Stimulated activated CD8-positive, alpha-beta memory T cell treated with anti-CD3 and anti-CD28 coated beads, Interleukin-2, amount 100 ng/mL, for 1 hour (primary cell): Measurements from ENCODE around the gene VAPA.

Experiments
- DNase-seq, 2 donors: peaks; one replicate each; pipeline ENCODE4 v3.0.0-alpha.2; 2020; ENCODE audit warnings: low read depth in 2 of 2

Gene VAPA

DNA sequence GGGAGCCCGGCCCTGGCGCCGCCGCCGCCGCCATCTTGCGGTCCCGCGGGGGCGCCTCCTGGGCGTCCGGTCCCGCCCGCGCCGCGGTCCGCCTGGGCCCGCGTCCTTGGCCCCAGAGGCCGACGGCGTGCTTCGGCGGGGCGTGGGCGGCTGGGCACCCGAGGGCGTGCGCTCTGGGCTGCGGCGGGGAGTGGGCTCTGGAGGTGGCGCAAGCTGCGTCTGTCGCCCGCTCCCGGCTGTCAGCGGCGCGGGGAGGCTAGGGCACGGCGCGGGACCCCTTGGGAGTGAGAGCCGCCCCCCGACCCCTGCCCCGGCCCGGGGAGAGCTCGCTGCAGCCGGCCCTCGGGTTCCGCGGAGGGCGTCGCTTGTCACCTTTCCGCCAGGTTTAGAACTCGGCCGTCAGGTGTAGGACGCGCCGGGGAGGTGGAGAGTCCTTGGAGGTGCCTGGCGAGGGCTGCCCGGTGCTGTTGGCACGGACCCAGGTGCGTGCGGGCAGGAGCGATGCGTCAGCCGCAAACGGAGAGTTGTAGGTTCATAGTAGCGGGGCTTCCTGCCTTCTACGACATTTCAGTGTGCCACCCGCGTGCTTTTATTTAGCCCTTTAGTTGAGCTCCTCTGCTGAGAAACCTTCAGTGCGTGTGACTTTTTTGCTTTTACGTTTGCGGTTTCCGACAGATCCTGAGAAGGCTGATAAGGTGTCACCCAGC lies 921 bp downstream of the VAPA start:
- DNase-seq = peak; percentile 42 to 61

DNA sequence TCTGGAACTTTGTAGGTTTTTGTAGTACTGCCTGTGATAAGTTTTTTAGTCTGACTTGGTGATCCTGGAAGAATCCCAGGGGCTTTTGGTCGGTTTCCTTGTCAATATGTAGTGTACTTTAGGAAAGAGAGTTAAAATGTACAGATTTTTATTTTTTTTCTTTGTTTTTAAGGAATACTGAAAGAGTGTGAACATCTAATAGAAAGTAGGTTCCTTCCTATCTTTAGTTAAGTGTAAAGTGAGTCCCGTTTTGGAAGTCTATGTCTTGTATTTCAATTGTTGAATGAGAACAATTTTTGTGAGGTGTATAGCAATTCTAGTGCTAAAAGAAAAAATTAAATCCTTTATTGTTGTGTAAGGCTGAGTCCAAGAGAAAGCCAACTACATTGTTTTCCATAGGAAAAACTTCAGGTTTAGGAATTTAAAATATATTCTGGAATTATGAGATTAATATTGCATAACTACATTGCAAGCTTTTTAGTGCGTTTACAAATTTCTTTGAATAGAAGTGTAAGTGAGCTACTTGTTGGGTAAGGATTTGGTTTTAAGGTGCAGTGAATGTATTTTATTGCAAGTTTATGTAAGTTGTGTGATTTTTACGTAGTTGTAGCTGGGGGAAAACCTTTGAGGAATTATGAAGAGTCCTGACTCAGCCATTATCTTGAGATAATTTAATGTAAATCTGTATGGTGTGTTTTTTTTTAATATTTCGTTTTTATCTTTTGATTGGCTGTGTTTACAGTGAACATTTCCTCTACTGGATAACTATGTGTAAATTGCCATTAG lies 1.7 kb downstream of the VAPA start:
- no peak for DNase-seq

DNA sequence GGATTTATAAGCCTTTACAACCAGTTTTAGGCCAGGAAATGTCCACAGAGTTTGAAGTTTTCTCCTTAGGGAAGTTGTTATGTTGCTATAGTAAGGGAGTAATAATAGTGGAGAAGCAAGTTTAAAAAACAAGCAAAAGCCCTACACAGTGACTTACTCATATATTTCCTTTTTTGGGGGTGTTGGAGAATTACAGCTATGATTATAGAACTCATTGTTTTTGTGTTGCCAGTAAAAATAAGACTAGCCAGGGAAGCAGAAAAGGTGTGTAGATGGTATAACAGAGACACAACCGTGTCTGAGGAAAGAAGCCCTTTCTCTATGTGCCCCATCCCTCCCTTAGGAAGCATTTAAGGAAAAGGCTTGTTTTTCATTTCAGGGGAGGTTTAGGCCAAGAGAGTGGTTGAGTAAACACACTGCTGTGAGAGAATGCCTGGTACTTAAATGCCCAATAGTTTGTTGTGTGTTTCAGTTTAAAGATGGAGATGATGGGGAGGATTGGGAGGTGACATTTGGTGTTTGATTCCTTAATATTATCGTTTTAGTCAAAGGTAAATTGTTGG lies 2.3 kb downstream of the VAPA start:
- DNase-seq = no peak

DNA sequence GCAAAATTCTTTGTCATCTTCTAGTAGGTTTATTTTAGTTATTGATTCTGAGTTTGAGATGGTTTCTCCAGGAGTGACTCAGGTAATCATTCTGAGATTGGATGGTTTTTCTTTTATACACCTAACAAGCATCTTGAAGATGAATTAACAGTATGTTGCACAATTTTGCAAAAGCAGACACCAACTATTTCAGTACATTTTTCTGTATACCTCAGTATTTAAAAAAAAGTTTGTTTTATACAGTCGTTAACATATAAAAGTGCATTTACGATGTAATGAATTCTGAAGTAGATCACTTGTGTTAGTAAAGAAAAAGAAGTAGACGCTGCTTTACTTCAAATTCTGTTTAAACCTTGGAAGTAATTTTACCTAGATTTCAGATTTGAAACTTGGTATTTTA lies 3.0 kb downstream of the VAPA start:
- DNase-seq = no peak

DNA sequence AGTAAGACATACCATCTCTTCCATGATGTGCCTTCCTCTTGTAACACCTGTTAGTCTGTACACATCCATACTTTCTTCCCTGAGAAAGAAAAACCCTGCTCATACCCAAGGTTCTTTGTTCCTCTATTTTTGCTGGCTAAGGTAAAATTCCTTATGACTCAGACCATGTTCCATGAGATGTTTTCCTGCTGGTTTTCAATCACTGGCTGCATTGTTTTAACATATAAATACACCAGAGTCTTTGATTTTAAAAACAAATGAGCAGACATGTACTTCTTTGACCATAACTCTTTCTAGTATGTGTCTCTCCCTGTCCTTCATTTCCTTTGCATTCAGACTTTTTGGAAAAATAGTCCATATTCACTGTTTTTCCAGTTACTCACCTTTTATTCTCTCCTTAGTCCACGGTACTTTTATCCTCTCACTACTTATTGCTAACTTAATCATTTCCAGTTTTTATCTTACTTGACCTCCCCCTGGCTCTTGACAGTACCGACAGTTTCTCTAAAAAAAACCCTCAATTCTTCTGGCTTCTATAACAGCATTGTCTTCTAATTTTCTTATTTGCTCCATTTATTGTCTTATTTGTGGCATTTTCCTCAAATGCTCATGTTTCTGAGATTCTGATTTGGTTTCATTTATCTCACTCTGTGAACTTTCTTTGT lies 4.3 kb downstream of the VAPA start:
- DNase-seq = no peak

DNA sequence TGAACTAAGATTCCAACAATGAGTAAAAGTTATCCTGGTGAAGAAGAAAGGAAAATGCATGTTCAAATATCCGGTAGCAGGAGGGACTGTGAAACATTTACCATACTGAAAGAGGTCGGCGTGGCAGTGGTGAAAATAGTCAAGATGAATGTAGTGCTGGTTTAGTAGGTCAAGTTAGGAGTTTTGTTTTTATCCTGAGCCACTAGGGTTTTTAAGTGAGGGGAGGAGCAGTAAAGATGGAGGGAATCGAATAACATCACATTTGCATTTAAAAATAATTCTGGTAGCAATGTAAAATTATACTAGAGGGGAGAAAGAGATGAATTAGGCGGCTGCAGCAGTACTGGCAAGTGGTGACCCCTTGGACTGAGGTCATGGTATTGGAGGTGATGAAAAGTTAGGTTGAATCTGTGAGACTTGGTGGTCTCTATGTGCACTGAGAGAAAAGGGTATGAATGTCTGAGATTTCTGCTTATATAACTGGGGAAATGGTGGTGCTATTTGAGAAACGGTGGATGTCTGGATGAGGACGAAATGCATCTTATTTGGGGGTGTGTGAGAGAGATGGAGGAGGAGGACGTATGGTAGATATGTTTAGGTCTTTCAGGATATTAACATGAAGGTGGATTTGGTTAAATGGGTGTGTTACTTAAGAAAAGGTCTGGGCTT lies 5.9 kb downstream of the VAPA start:
- no peak for DNase-seq

DNA sequence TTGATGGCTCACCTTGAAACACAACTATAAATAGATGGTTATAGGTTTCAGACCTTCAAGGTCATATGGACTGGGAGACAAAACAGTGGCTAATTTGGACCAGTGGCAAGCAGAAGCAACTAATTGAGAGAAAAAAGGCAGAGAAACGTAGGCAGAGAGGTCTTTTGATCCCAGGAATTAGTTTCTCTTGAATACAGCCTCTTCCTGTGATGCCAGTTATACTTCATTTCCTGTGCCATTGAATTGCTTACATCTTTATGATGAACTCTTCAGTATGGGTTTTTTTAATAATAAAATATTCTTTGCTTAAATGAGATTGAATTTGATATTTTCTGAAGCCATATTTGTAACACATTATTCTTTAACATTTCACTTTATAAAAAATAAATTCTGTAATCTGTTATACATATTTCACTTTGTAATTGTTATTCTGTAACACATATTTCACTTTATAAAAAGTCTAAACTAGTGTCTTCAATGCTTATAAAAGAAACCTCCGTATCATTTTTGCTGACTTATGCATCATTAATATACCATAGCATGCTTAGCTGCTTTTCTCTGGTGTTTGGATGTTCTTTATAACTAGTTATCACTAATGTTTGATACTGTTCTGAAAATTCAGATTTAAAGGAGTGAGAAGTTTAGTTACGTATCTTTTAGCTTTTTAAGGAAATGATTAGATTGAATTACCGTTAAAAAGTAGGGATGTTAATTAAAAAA lies 8.9 kb downstream of the VAPA start:
- DNase-seq = no peak

DNA sequence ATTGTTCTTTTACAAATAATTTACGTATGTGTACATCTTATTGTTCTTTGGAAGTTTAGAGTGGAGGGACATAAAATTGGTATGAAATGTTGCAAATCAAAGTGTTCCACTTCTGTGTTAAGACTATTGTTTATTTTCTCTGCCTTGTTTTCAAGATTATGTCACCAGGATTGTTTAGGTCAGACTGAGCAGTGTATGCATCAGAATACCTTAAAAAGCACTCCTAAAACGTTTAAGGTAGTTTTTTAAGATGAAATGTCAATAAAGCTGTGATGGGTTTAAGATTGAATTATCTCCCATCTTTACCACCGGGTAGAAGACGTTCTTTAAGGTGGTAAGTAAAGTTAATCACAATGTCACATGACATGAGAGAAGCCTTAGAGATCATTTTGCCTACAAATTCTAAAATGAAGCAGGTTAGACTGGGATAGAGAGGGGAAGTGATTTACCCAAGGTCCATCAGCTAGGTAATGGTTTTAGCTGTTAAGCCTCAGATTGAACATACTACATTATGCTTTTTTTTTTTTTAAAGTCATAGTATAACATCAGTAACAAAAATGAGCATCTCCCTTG lies 10.6 kb downstream of the VAPA start:
- DNase-seq = no peak

DNA sequence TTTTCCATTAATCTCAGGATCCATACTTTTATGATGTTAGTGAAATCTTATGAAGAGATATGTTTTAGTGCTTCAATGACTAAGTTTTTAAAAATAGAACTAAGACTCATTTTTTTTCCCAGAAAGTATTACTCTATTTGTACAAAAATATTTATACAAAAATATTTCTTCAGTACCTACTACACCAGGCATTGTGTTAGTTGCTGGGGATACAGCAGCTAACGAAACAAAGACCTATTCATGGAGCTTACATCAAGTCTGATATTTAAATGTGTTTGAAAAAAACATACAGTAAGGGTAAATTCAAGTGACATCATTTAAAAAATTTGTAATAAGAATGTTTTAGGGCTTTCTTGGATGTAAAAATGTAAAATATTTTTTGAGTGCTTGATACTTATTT lies 11.6 kb downstream of the VAPA start:
- DNase-seq = no peak

DNA sequence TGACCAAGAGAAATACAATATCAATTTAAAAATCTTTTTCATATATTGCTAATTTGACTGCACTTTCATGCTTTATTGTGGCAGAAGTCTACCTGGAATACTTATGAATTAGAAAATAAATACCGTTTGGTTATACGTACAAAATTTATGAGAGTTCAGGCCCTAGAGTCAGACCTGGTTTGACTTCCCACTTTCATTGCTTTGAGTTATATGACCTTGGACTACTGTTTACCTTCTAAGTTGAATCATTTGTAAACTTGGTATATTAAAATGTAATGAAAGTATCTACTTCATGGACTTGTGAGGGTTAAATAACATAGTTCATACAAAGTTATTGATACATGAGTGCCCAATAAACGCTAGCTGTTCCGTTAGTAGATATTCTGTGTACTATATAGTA lies 12.0 kb downstream of the VAPA start:
- no peak for DNase-seq

DNA sequence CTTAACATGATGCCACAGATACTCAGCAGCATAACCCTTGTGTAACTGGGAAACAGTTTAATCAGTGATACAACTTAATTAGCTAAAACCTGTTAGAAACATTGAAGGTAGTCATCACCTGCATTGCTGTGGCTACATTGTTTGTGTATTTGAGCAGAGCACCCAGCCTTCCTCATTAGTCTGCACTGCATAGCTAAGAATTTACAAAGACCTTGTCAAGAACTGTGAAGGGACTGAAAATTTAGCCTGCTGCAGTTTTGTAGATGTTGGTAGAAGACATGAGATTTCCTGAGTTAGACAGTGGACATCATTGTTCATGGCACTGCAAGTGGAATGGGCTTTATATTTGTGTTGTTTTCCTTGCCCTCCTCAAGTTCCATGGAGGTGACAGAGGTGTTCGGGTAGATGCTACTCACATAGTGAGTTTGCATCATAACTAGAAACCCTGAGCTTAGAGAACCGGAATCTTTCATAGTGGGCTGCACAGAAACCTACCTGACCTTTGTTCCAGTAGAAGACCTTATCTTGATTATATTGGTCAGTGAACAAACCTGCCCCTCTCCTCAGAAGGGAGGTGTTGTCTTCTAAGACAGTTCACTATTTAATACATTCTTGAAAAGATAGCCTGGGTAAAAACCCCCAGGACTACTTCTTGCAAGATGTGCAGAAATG lies 12.5 kb downstream of the VAPA start:
- DNase-seq = no peak

DNA sequence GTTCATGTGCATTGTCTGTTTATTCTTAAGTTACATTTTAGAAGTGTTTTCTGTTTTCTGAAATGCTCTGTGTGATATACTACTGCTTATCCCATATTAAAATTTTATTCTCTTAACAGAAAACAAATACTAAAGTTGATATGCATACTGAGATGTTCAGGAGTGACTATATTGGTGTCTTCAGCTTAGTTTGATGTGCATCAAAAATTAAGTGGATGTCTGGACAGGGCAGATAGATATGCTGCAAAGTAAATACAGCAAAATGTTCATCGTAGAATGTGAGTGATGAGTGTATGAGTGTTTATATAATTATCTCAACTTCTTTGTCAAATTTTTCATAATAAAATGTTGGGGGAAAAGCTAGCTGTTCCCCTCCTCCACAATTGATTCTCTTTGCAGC lies 13.2 kb downstream of the VAPA start:
- DNase-seq = no peak

DNA sequence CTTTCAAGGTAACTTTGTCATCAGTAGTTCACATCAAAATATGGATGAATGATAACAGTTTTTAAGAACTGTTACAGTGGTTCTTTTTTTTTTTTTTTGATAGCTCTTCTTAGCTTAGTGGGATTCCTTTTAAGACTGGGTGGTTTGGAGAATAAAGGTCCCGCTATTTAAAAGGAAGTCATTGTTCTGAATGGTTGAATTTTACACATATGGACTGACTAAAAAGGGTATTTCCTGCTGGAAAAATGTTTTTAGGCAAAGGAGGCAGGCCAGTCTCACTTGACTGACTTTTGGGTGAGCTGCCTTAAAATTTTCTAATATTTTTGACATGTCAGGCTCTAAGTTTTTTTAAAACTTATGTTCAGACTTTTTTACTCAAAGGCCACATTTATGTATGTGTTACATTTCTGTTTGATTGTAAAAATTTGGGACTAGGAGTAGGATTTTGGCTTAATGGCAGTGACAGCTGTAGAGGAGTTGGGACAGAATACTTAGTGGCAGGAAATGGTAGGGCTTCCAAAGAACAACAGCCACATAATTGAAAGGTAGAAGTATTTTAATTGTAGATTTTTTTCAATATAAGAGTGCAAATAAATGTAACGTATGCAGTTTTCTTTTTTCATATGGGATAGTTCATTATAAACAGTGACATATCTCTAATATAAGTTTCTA lies 13.7 kb downstream of the VAPA start:
- DNase-seq = no peak

DNA sequence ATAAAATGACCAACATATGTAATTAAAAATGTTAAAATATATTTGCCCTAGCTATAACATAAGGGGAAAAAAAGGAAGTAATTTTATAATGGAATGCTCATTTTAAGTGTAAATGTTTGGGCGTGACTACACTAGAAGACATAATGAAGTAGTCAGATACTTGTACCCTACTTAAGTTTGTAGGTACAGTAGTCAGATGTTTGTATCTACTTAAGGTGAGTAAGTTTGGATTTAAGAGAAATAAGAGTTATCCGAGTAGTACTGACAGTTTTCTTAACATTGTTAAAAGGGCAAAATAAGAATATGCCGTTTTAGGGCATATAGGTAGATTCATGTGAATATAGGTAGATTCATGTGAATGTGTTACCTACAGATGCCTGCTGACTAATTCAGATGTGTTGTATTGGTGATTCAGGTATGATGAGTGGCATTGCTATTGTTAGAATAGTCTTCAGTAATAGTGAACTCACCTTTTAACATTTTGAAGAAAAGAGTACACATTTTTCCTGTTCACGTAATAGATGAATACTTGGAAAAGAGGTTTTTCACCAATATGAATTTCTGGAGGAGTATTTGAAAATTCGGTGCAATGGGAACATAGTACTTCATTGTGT lies 14.9 kb downstream of the VAPA start:
- no peak for DNase-seq

DNA sequence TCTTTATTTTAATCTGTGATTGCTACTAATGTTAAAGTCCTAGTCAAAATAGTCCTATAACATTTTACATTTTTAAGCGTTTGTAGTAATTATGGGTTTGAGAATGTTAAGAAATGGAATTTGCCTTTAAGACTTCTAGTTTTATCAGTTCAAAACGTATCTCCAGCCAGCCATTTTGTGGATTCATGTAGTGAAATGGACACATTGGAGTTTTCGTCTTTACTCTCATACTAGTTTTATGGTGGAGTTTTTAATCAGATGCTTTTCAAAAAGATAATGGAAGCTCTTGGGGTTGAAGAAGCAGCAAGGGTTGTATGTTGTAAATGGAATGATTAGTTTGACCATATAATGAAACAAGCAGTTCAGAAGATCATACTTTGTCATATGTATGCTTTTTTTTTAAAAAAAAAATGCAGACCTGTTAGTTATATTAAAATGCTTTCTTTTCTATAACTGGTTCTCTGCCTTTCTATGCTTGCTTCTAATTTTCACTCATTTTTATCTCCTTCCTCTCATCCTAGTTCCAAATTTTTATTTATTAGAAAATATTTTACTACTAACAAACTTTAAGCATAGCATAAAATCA lies 16.6 kb downstream of the VAPA start:
- no peak for DNase-seq

DNA sequence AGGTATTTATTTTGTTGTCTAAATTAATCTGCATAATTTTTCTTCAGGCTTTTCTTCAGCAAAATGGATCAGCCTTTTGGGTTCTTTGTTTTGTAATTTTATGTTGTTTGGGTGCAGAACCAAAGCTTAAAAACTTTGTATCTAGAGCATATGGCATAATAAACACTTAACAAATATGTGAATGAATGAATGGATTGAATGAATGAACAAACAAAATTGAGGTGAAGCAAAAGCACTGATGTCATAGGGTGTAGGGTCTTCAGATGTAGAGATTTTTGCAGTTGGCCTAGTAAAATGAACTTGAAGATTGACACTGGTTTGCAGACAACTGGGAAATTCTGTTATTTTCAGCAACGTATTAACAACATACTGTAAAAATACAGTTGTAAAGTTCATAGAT lies 17.3 kb downstream of the VAPA start:
- DNase-seq = no peak

DNA sequence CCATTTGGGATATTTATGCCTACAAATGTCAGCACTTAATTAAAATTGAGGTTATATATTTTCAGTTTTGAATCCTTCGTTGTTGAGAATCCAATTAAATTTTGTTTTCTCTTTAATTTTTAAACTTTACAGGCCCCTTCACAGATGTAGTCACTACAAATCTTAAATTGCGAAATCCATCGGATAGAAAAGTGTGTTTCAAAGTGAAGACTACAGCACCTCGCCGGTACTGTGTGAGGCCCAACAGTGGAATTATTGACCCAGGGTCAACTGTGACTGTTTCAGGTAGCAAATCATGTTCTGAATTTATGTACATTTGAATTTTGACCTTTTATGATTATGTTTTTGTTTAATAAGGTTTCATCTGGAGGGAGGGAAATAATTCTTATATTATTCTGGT lies 17.9 kb downstream of the VAPA start:
- no peak for DNase-seq

DNA sequence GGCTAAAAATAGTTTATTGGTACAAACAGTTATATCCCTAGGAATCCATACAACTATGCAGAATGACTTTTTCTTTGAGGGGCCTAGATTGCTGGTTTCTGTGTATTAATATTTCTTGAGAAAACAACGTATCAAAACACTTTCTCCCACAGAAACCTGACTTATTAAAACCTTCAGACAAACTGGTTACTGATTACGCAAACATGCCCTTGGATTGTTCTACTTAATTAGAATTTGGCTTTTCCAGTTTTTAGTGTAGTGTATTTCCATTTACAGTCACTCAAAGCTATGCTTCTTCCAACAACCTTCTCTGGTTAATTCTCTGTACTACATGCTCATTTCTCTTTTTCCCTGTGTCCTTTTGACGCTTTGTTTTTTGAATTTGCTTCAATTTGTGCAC lies 20.0 kb downstream of the VAPA start:
- DNase-seq = no peak

DNA sequence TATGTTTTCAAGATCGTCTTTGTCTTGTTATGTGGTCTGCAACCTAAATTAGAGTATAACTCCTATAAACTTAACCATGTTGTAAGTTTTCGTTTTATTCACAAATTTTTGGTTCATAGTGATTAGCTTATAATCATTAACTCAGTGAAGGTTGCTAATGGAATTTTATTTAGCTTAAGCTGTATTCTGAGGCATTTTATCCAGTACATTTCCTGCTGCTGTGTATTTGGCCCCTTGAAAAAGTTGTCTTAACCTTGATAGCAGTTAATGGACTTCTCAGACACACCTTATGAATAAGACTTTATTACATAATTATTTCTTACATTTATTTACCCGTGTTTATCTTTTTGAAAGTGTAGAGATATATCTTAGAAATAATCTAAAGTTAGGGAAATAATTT lies 20.5 kb downstream of the VAPA start:
- DNase-seq = no peak
